D721Med (cell line): Measurements from ENCODE around the gene CENATAC.
"Not testable (repeated sequence)": the region's sequence is repeated elsewhere in the genome, so short reads cannot be mapped to it uniquely, and the experiment has no call there.

Source experiments
- DNase-seq: peaks from one replicate; pipeline ENCODE4 v3.0.0; 2011; ENCODE audit warnings: low spot score; ENCODE audit not compliant: insufficient read length
- FAIRE-seq: peaks from 2 replicates; lab custom pipeline; 2011; peaks lifted over from hg19 to GRCh38; lab: Jason Lieb, UNC
- TF ChIP-seq, protein P1 (sequence below): IDR thresholded peaks from 2 replicates; pipeline ENCODE4 v1.5.1; 2012; ENCODE audit warnings: mild to moderate bottlenecking, control low read depth; ENCODE audit not compliant: insufficient read depth; ENCODE audit errors: missing control alignments

CENATAC gene

DNA sequence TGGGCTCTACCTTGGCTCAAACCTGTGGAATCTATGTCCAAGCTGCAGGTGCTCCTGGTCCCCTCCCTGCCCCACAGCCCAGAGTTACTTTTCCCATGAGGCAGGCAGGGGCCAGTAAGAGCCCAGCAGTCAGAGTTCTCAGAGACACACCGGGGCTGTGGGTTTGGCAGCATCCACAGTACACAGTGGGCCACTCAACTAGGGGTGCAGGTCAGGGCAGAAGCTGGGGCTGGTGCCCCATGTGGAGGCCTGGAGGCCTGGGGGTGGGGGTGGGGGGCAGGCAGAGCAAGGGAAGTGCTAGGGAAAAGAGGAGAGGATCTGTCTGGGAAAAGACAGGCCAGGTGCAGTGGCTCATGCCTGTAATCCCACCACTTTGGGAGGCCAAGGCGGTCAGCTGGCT, 39.4 kb upstream of the CENATAC start:
- no peak for FAIRE-seq

GRCh38 chr11:118961189-118961588, 36.7 kb upstream of the CENATAC start:
- no peak for FAIRE-seq
- TF ChIP-seq, protein P1, sequence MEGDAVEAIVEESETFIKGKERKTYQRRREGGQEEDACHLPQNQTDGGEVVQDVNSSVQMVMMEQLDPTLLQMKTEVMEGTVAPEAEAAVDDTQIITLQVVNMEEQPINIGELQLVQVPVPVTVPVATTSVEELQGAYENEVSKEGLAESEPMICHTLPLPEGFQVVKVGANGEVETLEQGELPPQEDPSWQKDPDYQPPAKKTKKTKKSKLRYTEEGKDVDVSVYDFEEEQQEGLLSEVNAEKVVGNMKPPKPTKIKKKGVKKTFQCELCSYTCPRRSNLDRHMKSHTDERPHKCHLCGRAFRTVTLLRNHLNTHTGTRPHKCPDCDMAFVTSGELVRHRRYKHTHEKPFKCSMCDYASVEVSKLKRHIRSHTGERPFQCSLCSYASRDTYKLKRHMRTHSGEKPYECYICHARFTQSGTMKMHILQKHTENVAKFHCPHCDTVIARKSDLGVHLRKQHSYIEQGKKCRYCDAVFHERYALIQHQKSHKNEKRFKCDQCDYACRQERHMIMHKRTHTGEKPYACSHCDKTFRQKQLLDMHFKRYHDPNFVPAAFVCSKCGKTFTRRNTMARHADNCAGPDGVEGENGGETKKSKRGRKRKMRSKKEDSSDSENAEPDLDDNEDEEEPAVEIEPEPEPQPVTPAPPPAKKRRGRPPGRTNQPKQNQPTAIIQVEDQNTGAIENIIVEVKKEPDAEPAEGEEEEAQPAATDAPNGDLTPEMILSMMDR, result no peak

More for the DNA sequence above, 39.4 kb upstream of the CENATAC start:
- no peak for DNase-seq
- TF ChIP-seq, protein P1, result no peak

DNA sequence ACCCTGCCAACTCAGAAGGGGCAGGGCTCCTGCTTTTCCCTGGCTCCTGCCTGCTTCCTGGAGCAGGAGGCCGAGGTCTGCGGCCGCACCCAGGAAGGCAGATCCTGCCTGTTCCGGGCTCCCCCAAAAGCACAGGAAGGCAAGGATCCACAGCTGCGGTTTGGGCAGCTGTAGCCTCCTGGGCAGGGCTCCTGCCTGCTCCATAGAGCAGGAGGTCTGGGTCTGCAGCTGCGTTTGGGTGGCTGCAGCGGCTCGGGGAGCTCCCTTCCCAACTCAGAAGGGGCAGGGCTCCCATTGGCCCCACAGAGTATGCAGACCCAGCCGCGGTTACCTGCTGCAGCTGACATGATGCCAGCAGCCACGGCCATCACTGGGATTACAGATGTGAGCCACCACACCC, 36.3 kb upstream of the CENATAC start:
- TF ChIP-seq, protein P1, result no peak
- DNase-seq (no peak), FAIRE-seq (no peak)

More at GRCh38 chr11:118961189-118961588, 36.7 kb upstream of the CENATAC start:
- DNase-seq, result no peak

DNA sequence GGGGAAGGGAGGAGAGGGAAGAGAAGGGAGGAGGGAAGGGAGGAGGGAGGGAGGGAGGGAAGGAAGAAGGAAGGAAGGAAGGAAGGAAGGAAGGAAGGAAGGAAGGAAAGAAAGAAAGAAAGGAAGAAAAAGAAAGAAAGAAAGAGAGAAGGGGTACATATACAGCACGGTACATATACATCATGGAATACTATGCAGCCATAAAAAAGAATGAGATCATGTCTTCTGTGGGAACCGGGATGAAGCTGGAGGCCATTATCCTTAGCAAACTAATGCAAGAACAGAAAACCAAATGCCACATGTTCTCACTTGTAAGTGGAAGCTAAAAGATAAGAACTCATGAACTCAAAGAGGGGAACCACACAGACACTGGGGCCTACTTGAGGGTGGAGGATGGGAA, 28.4 kb upstream of the CENATAC start:
- not testable (repeated sequence) for DNase-seq, FAIRE-seq

DNA sequence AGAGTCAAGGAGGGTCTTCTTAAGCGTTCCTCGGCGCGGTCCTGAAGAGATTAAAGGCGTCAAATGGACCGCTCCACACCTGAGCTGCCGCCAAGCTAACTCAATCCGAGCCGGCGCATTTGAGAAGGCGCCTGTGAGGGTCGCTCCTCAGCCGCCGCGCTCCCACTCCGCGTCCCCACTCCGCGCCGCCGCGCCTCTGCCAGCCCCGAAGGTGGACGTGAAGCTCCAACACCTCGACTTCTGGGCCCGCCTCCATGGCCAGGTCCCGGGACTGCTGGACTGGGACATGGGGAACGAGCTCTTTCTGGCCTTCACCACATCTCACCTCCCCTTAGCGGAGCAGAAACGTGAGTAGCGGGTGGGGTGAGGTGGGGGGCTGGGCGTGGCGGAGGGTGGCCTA, 26.3 kb upstream of the CENATAC start, which contains the start of gene FOXR1:
Gene FOXR1, plus strand, starts transcription at position 116 of the 400 bp plus-strand sequence. Its CDS starts 171 bp downstream, at position 287.
- FAIRE-seq (no peak), DNase-seq (no peak)
- TF ChIP-seq, protein P1, result no peak

DNA sequence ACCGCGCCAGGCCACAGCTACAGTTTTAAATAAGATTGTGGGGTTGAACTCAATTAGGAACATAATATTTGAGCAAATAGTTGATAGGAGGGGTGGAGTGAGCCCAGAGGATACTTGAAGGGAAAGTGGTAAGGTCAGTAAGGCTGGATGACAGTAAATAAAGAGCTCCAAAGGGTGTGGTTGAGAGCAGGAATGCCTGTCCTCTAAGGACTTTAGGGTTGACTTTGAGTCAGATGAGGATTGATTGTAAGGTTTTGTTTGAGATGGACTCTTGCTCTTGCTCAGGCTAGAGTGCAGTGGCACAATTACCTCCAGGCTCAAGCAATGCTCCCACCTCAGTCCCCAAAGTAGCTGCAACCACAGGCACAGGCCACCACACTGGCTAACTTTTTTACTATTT, 24.0 kb upstream of the CENATAC start:
- DNase-seq, result no peak
- TF ChIP-seq, protein P1, result no peak
- FAIRE-seq, result no peak

DNA sequence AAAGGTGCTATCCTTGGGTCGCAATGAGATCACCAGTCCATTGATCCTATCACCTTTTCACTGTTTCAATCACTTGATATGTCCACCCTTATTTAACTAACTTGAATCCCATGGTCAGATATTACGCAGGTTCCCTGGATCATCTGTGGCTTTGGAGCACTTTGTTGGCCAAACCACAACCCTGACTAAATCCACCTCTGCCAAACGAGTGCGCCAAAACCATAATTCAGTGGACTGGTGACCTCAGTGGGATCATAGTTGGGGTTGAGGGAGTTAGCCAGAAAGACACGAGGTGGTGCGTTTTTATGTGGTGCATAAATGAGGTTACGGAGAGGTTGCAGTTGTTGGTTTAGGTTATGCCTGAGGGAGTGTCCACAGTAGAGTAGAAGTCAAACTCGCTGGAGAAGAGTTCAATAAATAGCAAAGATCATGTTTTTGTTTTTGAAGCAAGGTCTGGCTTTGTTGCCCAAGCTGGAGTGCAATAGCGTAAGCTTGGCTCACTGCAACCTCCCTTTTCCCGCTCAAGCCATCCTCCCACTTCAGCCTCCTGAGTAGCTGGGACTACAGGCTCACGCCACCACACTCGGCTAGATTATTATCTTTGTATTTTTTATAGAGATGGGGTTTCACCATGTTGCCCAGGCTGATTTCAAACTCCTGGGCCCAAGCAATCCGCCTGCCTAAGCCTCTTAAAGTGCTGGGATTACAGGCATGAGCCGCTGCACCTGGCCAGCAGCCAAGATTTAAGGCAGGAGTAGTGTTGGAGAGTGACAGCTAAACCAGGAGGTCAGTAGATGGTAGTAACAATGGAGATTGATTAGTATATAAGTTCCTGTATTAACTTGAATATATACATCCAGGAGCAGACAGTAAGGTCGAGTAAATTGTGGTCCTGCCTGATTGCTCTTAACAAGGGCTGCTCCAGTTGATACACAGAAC, 21.9 kb upstream of the CENATAC start:
- DNase-seq (no peak), FAIRE-seq (peak; percentile 46)
- TF ChIP-seq, protein P1, result no peak
